Activated effector memory CD4-positive, alpha-beta T cell treated with anti-CD3 and anti-CD28 coated beads, Interleukin-2, amount 50 U/mL, for 16 hours (primary cell): ENCODE measurements around the gene EPHB2.
"Not testable (repeated sequence)": the region's sequence is repeated elsewhere in the genome, so short reads cannot be mapped to it uniquely, and the experiment has no call there.

ENCODE experiments used
- DNase-seq: peaks from one replicate; pipeline ENCODE4 v3.0.0-alpha.2; 2020

The EPHB2 gene

DNA sequence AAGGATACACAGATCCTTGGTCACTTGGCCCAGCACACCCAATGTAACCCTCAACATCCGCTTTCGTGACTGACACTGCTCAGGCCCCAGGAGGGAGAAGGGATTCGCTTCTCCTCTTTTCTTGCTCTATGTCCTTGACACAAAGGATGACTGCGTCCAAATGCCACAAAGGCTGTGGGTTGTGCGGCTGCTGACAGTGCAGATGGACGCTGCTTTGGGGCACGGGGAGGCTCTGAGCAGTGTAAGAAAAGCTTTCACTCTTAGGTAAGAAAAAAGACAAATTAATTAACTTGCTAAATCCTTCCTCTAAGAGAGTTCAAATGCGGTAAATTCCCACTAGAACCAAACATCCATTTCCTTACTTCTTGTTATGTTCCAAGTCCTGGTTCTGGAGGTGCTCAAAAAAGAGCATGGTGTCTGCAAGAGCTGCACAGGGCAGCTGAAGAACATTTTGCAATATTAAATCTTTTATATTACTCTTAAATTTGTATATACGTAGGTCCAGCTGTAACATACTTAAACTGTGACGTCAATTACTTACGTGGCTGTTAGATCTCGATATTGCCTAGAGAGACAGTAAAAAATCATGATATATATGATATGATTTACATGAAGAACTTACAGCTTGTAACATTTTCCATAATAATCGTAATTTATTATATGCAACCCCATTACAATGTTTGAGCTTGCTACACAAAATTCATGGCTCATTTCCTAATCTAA is 19.4 kb upstream of the EPHB2 start:
- DNase-seq = no peak

DNA sequence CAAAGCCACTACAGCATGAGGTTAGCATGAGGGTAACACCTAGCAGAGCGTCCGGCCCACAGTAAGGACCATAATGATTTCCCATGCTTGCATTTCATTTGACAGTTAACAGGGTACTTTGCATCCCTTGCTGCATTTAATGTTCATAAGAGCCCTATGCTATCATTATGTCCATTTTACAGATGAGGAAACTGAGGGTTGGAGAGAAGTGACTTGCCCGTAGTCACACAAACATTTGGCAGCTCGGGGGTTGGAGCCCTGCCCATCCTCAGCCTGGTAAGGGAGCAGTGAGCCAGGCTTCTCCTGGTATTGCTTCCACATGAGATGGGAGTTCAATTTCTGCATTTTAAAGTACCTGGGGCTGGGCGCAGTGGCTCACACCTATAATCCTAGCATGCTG is 16.5 kb upstream of the EPHB2 start:
- DNase-seq = no peak

DNA sequence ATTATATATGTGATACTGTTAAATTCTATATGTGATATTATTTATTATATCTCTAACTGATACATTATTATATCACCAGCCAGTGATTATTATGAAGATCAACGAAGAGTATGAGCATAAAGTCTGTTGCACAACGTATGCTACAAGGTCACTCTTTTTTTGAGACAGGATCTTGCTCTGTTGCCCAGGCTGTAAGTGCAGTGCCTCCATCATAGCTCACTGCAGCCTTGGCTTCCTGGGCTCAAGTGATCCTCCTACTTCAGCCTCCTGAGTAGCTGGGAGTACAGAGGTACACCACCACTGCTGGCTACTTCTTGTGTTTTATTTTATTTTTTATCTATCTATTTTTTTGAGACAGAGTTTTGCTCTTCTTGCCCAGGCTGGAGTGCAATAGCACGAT is 14.0 kb upstream of the EPHB2 start:
- no peak for DNase-seq

DNA sequence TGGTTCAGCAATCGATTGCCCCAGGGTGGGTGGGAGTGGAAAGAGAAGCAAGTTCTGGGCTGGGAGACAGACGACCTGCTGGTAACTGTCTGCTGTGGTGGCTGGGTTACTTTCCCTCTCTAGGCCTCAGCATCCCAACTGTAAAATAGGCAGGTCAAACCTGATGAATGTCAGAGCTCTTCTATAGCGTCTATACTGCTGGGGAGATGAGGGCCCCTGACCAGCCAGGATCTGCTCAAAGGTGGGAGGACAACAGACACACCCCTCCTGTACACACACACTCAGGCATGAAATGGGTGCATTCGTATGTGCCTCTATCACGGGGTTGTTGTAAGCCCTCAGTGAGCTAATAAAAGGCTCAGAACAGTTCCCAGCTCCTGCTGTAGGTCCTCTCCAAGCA is 12.7 kb upstream of the EPHB2 start:
- no peak for DNase-seq

DNA sequence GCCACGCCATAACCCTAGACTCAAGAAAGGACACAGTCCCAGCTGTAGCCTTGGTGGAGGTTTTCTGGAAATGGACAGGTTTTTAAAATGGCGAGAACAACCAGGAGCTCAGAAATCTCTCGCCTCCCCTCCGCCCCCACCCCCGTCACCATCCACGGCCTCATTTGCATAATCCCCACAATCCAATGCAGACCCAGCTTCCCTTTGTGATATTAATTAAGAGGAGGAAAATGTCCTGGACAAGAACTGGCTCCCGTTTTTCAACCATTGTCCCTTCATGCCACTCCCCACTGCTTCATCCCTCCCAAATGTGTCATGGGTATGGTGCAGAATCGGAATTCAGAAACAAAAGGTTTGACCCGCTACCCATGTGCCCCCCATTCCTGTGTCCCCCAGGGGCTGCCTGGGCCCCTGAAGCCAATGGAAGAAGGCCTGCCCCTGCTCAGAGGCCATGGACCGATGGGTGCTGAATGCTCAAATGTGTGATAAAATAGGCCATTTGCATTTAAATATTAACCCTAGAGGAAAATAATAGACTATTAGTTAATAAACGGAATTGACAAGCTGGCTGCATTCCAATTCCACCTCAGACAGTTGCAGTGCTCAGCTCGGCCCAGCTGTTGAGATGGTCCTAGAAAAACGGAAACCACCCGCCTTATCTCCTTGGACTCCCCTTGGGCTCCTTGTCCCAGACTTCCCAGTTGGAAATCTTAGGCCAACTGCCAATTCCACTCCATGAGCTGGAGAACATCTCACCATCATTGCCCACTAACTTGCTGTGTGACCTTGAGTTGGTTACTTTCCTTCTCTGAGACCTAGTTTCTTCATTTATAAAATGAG is 10.7 kb upstream of the EPHB2 start:
- no peak for DNase-seq

DNA sequence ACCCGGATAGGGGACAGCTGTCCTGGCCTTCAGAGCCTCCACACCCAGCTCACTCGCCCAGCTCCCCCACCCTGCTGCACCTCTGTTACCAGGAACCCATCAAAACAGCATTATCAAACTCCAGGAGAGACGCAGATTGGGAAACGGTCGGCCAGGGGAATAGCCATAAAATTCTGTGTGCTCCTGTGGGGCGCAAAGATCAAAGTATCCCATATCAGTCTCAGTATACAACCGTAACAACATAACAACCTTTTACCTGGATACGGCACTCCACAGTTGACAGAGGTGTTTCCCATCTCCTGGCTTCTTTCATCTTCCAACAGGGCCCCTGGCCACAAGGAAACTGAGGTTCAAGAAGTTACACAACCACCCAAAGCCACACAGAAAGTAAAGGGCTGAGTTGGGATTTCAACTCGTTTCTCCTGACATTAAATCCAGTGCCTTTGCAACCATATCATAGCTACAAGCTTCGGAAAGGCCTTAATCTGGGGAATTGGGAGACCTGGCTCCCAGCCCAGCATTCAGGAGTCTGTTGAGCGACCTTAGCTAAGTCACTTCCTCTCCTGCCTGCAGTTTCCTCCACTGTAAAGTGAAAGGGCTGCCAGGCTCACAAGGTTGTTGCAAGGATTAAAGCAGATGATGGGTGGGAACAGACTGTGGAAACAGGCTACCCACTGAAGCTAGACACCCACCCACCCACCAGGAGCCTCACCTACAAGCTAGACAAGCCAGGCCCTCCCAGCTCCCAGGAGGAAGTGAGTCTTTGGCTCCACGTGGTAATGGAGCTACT is 8.1 kb upstream of the EPHB2 start:
- no peak for DNase-seq

DNA sequence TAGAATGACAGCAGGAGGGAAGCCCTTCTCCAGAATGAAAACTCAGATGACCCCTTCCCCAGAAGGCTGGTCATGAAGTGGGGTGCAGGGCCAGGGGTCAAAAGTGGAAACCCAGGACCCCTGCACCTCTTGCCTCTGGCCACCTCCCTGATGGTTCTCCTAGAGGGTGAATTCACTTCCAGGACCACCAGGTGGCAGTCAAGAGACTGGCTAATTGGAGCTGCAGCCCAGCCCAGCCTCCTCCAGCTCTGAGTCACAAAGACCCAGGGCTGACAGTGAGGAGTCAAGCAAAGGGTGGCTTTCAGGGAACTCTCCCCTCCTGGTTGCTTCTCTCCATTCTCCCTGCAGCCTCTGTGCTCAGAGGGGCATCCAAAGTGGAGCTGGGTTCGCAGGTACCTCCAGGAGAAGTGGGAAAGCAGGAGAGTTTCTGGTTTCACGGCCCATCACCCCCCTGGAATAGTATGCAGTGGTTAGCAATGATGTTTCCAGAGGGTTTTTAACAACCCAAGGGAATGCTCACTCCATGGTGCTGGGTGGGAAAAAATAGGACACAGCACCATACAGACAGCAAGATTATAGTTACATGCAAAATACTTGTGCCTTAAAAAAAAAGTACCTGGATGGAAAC is 6.1 kb upstream of the EPHB2 start:
- peak; percentile 88 for DNase-seq

DNA sequence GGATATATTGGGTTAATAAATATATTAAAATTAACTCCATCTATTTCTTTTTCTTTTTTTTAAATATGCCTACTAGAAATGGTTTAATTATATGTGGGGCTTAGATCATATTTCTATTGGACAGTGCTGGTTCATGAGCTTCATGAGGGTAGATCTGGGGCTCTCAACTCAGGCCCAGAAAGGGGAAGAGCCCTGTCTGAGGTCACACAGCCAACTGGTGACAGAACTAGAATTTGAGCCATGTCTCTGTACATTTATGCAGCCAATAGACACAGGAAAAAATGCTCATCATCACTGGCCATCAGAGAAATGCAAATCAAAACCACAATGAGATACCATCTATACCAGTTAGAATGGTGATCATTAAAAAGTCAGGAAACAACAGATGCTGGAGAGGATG is 5.1 kb upstream of the EPHB2 start:
- DNase-seq = no peak

DNA sequence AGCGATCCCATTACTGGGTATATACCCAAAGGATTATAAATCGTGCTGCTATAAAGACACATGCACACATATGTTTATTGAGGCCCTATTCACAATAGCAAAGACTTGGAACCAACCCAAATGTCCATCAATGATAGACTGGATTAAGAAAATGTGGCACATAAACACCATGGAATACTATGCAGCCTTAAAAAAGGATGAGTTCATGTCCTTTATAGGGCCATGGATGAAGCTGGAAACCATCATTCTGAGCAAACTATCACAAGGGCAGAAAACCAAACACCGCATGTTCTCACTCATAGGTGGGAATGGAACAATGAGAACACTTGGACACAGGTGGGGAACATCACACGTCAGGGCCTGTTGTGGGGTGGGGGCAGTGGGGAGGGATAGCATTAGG is 4.5 kb upstream of the EPHB2 start:
- DNase-seq = not testable (repeated sequence)

DNA sequence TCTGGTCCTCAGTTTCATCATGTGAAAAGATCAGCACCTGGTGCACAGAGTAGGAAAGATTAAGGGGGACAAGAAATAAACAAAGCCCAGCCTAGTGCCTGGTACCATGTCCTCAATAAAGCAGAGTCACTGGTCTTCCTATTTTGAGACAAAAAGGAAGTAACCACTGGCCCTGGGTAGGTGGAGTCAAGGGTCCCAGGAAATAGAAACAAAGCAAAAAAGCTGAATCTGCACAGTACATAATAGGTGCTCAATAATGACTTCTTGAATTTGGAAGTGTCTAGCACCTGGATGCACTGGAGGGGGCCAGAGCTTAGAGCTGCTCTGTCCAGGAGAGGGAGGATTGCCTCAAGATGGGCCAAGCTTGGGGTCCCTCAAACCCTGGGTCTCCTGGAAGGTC is 1.9 kb upstream of the EPHB2 start:
- no peak for DNase-seq

DNA sequence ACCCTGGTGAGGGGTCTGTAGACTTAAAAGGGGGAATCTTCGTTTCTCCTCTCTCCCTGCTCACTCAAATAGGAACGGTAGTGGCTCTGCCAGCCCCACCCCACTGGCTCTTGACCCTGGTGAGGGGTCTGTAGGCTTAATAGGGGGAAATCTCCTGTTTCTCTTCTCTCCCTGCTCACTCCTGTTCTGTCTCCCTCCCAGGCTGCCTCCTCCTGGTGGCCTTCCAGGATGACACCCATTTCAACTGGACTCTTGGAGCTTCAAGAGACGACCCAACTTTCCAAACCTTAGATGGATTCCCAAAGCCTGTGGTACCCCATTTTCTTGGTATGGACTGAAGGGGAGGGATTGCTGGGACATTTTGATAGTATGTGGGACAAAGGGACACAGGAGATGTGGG is 1.4 kb upstream of the EPHB2 start:
- no peak for DNase-seq

DNA sequence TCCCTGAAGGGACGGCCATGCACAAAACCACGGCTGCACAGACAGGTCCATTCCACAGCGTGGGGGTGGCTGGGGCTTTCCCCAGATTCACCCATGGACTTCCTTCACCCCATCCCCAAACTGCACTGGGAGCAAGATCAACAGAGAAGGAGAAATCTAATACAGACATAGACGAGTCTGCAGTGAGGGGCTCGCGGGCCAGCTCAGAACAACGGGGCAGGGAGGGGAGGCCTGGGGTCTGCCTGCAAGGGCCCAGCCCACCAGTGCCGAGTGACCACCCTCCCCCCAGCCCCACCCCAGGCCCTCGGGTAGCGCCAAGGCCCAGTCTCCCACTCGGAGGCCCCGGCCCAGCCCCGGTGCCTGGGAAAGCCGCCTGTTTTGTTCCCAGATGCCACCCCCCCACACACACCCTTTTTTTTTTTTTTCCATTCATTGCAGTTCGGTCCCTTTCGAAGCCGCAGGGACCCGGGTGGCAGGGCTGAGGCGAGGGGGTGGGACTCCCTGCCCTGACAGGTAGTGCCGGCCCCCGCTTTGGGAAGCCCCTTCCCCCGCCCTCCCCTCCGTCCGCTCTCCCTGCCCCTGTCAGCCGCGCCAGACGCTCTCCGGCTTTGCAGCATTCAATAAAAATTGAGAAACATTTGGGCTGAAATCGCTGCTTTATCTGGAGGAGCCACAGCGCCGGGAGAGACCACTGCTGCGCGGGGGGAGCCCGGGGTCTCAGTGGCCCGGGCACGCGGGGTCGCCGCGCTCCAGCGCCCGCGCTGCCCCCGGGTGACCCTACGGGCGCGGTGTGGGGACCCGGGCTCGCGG is 543 bp upstream of the EPHB2 start:
- DNase-seq = no peak

DNA sequence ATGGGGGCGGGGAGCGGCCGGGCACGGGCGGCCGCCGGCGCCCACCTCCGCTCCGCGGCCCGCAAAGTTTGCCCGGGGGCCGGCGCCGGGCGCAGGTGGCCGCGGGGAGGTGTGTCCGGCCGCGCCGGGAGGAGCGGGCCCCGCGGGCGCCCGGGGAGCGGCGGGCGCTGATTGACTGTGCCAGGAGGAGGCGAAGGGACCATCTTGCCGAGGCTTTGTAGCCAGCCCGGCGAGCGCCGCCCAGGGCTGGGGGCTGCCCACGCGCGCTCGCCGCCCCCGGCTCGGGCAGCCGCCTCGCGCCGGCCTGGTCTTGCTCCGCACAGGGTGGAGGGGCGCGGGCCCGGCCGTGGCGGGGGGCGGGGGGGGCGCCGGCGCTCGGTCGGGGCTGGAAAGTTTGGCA is 432 bp downstream of the EPHB2 start:
- DNase-seq = no peak

DNA sequence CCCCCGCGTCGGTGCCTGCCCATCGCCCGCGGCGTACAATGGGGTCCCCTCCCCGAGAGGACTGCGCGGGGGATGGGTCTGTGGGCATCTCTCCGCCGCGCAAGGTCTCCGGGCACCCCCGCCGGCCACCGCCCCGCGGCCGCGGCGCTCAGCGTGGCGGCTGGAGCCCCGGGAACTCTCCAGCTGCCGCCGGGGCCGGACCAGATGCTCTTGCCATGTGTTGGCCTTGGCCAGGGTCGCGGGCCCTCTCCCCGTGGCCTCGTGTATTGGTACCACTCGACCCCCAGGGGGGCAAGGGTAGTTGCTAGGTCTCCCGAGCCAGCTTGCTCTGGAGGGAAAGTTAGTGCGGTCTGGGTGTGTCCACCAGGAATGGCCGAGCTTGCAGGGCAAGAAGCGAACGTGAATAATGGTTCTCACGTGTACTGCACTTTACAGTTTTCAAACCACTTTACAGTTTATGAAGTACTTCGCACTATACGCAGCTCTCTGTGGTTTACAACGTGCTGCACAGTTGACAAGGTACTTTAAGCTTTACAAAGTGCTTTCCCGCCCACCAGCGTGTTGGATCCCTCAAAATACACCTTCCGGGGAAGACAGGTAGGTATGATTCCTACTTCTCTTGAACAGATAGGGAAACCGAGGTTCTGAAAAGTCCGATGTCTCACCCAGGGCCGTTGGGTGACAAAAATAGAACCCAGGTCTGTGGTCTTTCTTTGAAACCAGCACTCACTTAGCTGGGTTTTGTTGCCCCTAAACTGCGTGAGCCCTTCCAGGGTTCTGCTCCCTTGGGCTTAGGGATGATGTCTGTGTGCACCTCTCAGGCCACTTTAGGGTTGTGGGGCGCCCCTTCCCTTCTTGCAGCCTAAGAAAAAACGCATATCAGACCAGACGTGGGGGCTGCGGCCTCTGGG is 1.2 kb downstream of the EPHB2 start:
- no peak for DNase-seq

DNA sequence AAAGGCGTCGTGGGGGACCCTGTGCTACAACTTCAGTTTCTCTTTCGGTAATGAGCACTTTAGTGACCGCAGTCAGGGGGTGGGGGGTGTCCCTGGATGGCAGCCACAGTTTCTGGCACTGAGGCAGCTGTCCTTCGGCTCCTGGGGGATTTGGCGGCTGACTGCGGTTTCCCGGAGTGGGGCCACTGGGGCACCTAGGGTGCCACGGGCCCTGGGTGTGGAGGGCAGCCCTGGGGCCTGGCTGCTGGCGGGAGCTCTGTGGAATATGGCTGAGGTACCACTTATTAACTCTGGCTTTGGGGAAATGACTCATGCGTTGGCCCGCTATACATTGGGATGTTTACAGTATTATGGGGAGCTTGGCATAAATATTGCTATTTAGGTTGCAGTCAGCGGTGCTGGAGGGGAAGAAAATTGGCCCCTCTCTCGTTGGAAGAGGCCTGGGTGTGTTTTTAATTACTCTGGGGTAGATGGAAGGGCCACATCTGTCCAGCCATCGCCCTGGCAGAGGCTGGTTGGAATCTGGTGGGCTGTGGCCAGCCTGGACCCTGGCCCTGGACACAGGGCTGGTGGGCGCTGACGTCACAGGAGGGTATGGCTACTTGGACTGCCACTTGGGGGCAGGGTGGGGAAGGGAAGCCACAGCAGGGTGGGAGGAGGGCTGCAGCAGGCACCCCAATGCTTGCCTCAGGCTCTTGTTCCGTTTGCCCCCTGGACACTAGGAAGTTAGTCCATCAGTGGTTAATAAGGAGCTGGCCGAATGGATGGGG is 2.0 kb downstream of the EPHB2 start:
- DNase-seq = peak; percentile 79

DNA sequence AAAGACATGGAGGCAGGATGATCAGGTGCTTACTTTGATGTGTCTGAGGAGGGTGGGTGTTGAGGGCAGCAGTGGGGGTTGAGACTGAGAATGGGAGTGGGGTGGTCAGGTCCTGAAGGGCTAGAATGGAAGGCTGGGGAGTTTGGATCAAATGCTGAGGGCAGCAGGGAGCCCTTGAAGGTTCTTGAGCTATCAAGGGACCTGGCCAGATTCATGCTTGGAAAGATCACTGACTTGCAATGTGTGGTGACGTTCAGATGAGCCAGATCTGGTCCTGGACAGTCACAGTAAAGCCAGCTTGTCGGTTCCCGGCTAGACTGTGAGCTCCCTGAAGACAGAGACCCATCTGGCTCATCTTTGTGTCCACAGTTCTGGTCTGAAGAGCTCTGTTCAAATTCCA is 3.8 kb downstream of the EPHB2 start:
- no peak for DNase-seq

DNA sequence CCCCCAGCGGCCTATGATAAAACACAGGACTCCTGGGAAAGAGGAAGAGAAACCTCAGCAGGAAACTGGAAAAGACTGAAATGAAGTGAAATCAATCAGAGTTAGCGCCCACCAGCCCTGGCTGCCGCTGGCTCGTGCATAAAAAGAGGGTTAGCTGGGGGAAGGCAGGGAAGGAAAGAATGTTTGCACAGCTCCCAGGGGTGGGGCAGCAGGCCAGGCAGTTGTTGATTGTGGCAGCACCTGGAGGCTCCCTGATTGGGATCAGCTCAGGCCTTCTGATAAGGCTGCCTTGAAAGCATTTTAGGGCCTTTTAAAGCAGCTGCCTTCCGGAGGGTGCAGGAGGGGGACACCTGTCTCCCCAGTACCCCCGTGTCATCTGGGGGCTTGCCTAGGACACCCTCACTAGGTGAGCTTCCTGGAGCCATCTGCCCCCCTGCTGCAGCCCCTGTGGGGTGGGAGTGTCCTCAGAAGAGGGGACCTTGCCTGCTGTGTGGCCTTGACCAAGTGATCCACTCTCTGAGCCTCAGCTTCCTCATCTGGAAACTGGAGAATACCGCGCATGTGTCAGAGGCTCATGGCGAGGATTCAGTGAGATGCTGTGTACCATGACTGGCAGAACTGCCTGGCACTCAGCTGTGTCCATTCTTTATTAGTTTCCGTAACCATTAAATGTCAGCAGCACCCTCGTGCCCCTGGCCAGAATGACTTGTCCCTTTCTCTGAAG is 6.6 kb downstream of the EPHB2 start:
- no peak for DNase-seq

DNA sequence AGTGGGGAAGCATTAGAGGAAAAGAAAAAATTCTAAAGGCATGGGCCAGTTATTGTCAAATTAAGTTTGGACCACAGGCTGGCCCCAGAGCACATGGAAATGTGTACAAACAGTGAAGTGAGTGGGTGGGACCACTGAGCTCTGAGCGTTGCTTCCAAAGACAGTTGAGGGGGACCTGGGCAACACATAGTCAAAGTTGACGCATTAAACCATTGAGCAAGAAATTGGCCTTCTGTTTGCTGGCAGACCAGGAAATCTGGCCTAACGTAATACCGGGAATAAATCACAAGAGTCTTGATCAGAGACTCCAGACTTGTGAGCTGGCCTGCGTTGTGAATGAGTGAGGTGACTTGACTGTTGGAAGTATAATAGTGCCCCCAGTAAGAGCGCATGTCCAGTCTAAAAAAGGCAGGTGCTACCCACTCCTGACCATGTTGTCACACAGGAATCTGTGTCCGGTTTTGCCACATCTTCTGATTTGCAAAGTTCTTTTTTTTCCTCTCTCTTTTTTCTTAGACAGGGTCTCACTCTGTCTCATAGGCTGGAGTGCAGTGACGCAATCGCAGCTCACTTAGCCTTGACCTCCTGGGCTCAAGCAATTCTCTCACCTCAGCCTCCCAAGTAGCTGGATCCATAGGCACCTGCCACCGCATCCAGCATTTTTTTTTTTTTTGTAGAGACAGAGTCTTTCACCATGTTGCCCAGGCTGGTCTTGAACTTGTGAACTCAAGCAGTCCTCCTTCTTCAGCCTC is 10.7 kb downstream of the EPHB2 start:
- no peak for DNase-seq
